ENCODE results near the gene STRAP.
A peak's percentile ranks its signal among the peaks of the same experiment; 100 is the strongest.

STRAP gene

GRCh38 chr12:15886372-15887042 is 4.3 kb downstream of the STRAP start:
- H3K4me3 ChIP-seq (ENCODE audit: low read length) = no peak overlapping the region
- DNase-seq (ENCODE audit: low read depth) = no peak
- no peak for TF ChIP-seq CTCF (conservative IDR thresholded peaks at IDR 0.05; ENCODE audit: low read length)

- no peak for DNase-seq (ENCODE audit: low read depth)
- no peak overlapping the region for H3K4me3 ChIP-seq (ENCODE audit: low read length)
- TF ChIP-seq CTCF (conservative IDR thresholded peaks at IDR 0.05; ENCODE audit: low read length) = no peak
These were observed 5.0 kb downstream of the STRAP start for GRCh38 chr12:15887043-15887817.

DNA sequence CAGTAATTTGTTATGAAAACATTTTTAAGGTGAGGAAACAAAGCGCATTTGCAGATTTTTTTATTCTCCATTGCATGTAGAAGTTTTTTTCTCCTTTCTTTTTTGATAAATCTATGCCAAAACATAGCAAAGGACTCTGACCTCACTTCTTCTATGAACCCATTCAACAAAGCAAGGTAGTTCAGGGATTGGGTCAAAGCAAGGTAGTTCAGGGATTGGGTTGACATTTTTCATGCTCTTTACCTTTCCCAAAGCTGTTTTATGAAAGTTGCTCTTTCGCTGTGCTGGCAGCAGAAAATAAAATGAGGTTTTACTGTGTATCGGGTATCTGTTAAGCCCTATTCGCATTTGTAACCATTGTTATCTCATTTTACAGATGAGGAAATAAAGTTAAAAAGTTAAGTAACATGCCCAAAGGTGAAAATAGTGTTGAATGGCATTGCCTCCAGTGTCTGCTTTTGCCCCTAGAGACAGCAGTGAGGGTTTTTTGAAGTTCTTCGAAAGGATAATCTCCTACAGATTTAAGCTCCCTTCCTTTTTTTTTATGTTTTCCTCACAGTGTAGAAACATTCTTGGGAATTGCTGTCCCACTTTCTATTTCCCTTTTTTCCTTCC is 10.6 kb downstream of the STRAP start:
- TF ChIP-seq CTCF (conservative IDR thresholded peaks at IDR 0.05; ENCODE audit: low read length) = no peak
- DNase-seq (ENCODE audit: low read depth) = no peak
- no peak overlapping the region for H3K4me3 ChIP-seq (ENCODE audit: low read length)

GRCh38 chr12:15893260-15893659 is 11.1 kb downstream of the STRAP start:
- TF ChIP-seq CTCF (conservative IDR thresholded peaks at IDR 0.05; ENCODE audit: low read length) = no peak
- H3K4me3 ChIP-seq (ENCODE audit: low read length) = no peak overlapping the region
- no peak for DNase-seq (ENCODE audit: low read depth)

GRCh38 chr12:15896867-15897266 is 14.7 kb downstream of the STRAP start:
- no peak overlapping the region for H3K4me3 ChIP-seq (ENCODE audit: low read length)
- DNase-seq (ENCODE audit: low read depth) = no peak
- no peak for TF ChIP-seq CTCF (conservative IDR thresholded peaks at IDR 0.05; ENCODE audit: low read length)

DNA sequence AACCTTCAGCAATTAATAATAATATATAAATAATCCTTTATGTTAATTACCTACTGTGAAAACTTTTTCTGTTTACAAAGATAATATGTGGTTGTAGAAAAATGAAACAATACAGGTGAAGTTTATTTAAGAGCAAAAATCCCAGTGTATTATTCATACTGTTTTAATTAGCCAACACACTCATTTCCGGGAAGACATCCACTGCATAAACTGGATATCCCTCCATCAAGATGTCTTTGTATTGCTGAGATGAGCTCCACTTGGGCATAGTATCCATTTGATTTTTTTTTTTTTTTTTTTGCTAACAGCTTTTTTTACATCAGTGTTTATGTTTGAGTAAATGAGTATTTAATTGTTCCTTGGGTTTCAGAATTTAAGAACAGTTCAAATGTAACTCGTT is 15.2 kb downstream of the STRAP start:
- TF ChIP-seq CTCF (conservative IDR thresholded peaks at IDR 0.05; ENCODE audit: low read length) = no peak
- DNase-seq (ENCODE audit: low read depth) = peak; percentile 43
- no peak overlapping the region for H3K4me3 ChIP-seq (ENCODE audit: low read length)

Data from AG10803 (cell line).